GM21447 (cell line): ENCODE measurements around the gene SUSD4.
"Not testable (repeated sequence)": the region's sequence is repeated elsewhere in the genome, so short reads cannot be mapped to it uniquely, and the experiment has no call there.

Source experiments
- ATAC-seq: cut with Tn5 transposase; IDR thresholded peaks from one replicate; pipeline ENCODE4 v1.9.1; 2021; ENCODE audit not compliant: unreplicated experiment

Gene SUSD4

GRCh38 chr1:223363856-223364684 lies at the start of gene SUSD4:
TSS of gene SUSD4 (minus strand) at chr1:223364176. CDS start at chr1:223363425, 751 bp downstream.
- peak; percentile 61 for ATAC-seq

GRCh38 chr1:223413216-223413615 lies 49.2 kb upstream of the SUSD4 start:
- no peak for ATAC-seq

GRCh38 chr1:223411710-223412109 lies 47.7 kb upstream of the SUSD4 start:
- no peak for ATAC-seq

- no peak for ATAC-seq
Observed at GRCh38 chr1:223411309-223411708, 47.3 kb upstream of the SUSD4 start.

GRCh38 chr1:223410036-223410435 lies 46.1 kb upstream of the SUSD4 start:
- ATAC-seq = no peak

GRCh38 chr1:223405507-223405906 lies 41.5 kb upstream of the SUSD4 start:
- no peak for ATAC-seq

GRCh38 chr1:223403184-223403815 lies 39.3 kb upstream of the SUSD4 start:
- ATAC-seq = no peak

- ATAC-seq = no peak
Observed at GRCh38 chr1:223402790-223403142, 38.8 kb upstream of the SUSD4 start.

GRCh38 chr1:223401873-223402789 lies 38.2 kb upstream of the SUSD4 start:
- no peak for ATAC-seq

- ATAC-seq = not testable (repeated sequence)
Observed at GRCh38 chr1:223399393-223399792, 35.4 kb upstream of the SUSD4 start.

GRCh38 chr1:223394706-223395105 lies 30.7 kb upstream of the SUSD4 start:
- ATAC-seq = no peak

GRCh38 chr1:223394242-223394641 lies 30.3 kb upstream of the SUSD4 start:
- ATAC-seq = no peak

GRCh38 chr1:223393275-223394214 lies 29.6 kb upstream of the SUSD4 start, which contains the start of gene CCDC185:
TSS of gene CCDC185 (plus strand) at chr1:223393415. CDS start at chr1:223393476, 61 bp downstream.
- ATAC-seq = no peak

- no peak for ATAC-seq
Observed at GRCh38 chr1:223390618-223391017, 26.6 kb upstream of the SUSD4 start.

- ATAC-seq = no peak
Observed at GRCh38 chr1:223386013-223386412, 22.0 kb upstream of the SUSD4 start.

- no peak for ATAC-seq
Observed at GRCh38 chr1:223378754-223379153, 14.8 kb upstream of the SUSD4 start.

- no peak for ATAC-seq
Observed at GRCh38 chr1:223374064-223374610, 10.2 kb upstream of the SUSD4 start.

- ATAC-seq = no peak
Observed at GRCh38 chr1:223364685-223365382, 858 bp upstream of the SUSD4 start.
